HepG2 (cell line): ENCODE measurements around the gene CTSD. TPM values are rescaled to one million over a fixed set of nuclear protein-coding genes. Genes with fewer than 3 reads are reported as not detected.

Experiments used
- ATAC-seq: fragments of 200-7000 bp; cut with Tn5 transposase; 3 replicates; pipeline ENCODE4 v1.9.1; 2020; ENCODE audit warnings: mild to moderate bottlenecking, moderate library complexity
- BruUV-seq: library from RNA; stranded (reverse); fragments of 400-500 nt; replicated peaks from 2 replicates; lab custom pipeline; 2021; lab: Mats Ljungman, UMichigan
- CTCF ChIA-PET: fragments of 300-600 bp; formaldehyde crosslinking; extraction: SDS; loops from one replicate; lab custom pipeline; 2021; ENCODE audit warnings: low total read pairs, inconsistent platforms, low intra/inter-chr PET ratio; lab: Yijun Ruan, JAX
- POLR2A ChIA-PET: fragments of 350-600 bp; sonication (Branson Sonifier 250); formaldehyde crosslinking; loops from one replicate; lab custom pipeline; 2020; ENCODE audit warnings: antibody characterized with exemption, inconsistent platforms; lab: Yijun Ruan, JAX
- DNase-seq: peaks from one replicate; pipeline ENCODE4 v3.0.0-alpha.2; 2015; ENCODE audit warnings: low spot score
- FAIRE-seq: peaks from 3 replicates; lab custom pipeline; 2011; peaks lifted over from hg19 to GRCh38; lab: Jason Lieb, UNC
- H2AFZ ChIP-seq: one replicate; pipeline ENCODE4 v1.6.1; 2011; ENCODE audit warnings: low read length, inconsistent platforms
- H3K27ac ChIP-seq: fragments of 300-600 bp; 3 replicates; pipeline ENCODE4 v1.8.0; 2011; ENCODE audit warnings: mixed run types, mild to moderate bottlenecking, mixed read lengths, low read length, inconsistent platforms; ENCODE audit not compliant: insufficient read depth; ENCODE audit errors: extremely low read length
- H3K27me3 ChIP-seq, 2 experiments: fragments of 200-600 bp in 1 of 2; 2 replicates in 1 of 2; 3 replicates in 1 of 2; pipeline versions ENCODE4 v1.6.0 to v1.8.0; 2011; ENCODE audit warnings: low read length in 2 of 2, mild to moderate bottlenecking in 2 of 2, moderate library complexity in 2 of 2, inconsistent platforms in 1 of 2; ENCODE audit not compliant: insufficient read depth in 2 of 2, control insufficient read depth in 1 of 2
- H3K36me3 ChIP-seq, 2 experiments: fragments of 200-600 bp in 1 of 2; replicated peaks in 1 of 2; 2 replicates in 1 of 2; 3 replicates in 1 of 2; pipeline versions ENCODE4 v1.5.1 to v1.8.0; 2011; ENCODE audit warnings: low read length in 2 of 2, inconsistent platforms in 1 of 2; ENCODE audit not compliant: insufficient read depth in 2 of 2, control insufficient read depth in 1 of 2
- H3K4me1 ChIP-seq: 2 replicates; pipeline ENCODE4 v1.5.1; 2012; ENCODE audit warnings: low read length, inconsistent platforms; ENCODE audit not compliant: insufficient read depth
- H3K4me2 ChIP-seq: 2 replicates; pipeline ENCODE4 v1.6.0; 2011; ENCODE audit warnings: low read depth, low read length, inconsistent platforms
- H3K4me3 ChIP-seq, 3 experiments: fragments of 200-600 bp in 1 of 3; sonication (generic), shearing (Covaris generic) in 1 of 3; replicated peaks in 1 of 3; 2 replicates each; pipeline ENCODE4 v1.5.1; 2011 to 2016; ENCODE audit warnings: low read length in 3 of 3, inconsistent platforms in 2 of 3, low read depth in 2 of 3, mild to moderate bottlenecking in 2 of 3, control low read depth in 1 of 3, mixed read lengths in 1 of 3; ENCODE audit not compliant: insufficient read depth in 1 of 3
- H3K79me2 ChIP-seq: one replicate; pipeline ENCODE4 v1.6.1; 2011; ENCODE audit warnings: low read length, inconsistent platforms; ENCODE audit not compliant: insufficient read depth
- H3K9ac ChIP-seq: 2 replicates; pipeline ENCODE4 v1.6.0; 2011; ENCODE audit warnings: mild to moderate bottlenecking, low read depth, low read length, inconsistent platforms; ENCODE audit not compliant: insufficient read depth
- H3K9me3 ChIP-seq: 2 replicates; pipeline ENCODE4 v1.5.1; 2012; ENCODE audit warnings: mild to moderate bottlenecking, low read length
- H4K20me1 ChIP-seq: 2 replicates; pipeline ENCODE4 v1.6.0; 2011; ENCODE audit warnings: inconsistent platforms, mild to moderate bottlenecking, low read length, moderate library complexity; ENCODE audit not compliant: insufficient read depth
- ATRX ChIP-seq: sonication (generic); formaldehyde crosslinking; IDR thresholded peaks from 2 replicates; pipeline ENCODE4 v1.4.0; 2020; ENCODE audit warnings: missing genetic modification reagents, borderline replicate concordance
- KAT7 ChIP-seq: IDR thresholded peaks from 2 replicates; pipeline ENCODE4 v1.6.1; 2018; ENCODE audit warnings: borderline replicate concordance, missing compliant biosample characterization
- KDM3A ChIP-seq: IDR thresholded peaks from 2 replicates; pipeline ENCODE4 v1.6.1; 2018; ENCODE audit warnings: low read depth, missing compliant biosample characterization
- RCOR2 ChIP-seq: IDR thresholded peaks from 2 replicates; pipeline ENCODE4 v1.6.1; 2016; ENCODE audit warnings: missing biosample characterization, missing genetic modification reagents
- ZBTB42 ChIP-seq: sonication (generic); formaldehyde crosslinking; IDR thresholded peaks from 2 replicates; pipeline ENCODE4 v1.5.0; 2020; ENCODE audit warnings: mild to moderate bottlenecking, missing genetic modification reagents
- ZNF460 ChIP-seq: sonication (generic); formaldehyde crosslinking; IDR thresholded peaks from 2 replicates; pipeline ENCODE4 v1.5.1; 2020; ENCODE audit warnings: missing genetic modification reagents, mild to moderate bottlenecking, borderline replicate concordance
- WGBS: methylation state at CpG from one replicate; pipeline ENCODE4 v1.1.6; 2017; ENCODE audit warnings: low lambda C conversion rate; 5-methylcytosine and 5-hydroxymethylcytosine counted together
- in situ Hi-C: cut with HindIII; loops from 2 replicates; pipeline ENCODE4 v1.10.0; 2017; ENCODE audit warnings: low pct_unique_long_range_greater_than_20kb; ENCODE audit not compliant: extremely low pct_ligation_motif_present
- intact Hi-C: fragments of 100-400 bp; cut with micrococcal nuclease; formaldehyde crosslinking; loops from one replicate; pipeline ENCODE4 v1.10.0; 2022; ENCODE audit not compliant: unreplicated experiment
- polyA plus RNA-seq, 8 experiments: library from polyadenylated mRNA; depleted of rRNA in 3 of 8; stranded (reverse) in 7 of 8; unstranded in 1 of 8; fragments of >200 nt; fragmentation: Illumina TruSeq in 4 of 8; extraction: Trizol in 4 of 8; gene quantifications; 2 replicates each; pipeline versions ENCODE4 v1.2.1 to v1.2.3, GENCODE V29; 2011 to 2016; ENCODE audit warnings: low read depth in 4 of 8, missing spikeins in 1 of 8, mixed read lengths in 1 of 8; ENCODE audit not compliant: insufficient read depth in 1 of 8
- total RNA-seq, 5 experiments: library from RNA; depleted of rRNA; stranded (reverse); fragments of >200 nt; fragmentation: Illumina TruSeq; extraction: Trizol; gene quantifications; 2 replicates each; pipeline ENCODE4 v1.2.3, GENCODE V29; 2016; ENCODE audit warnings: low read depth in 1 of 5
- TF ChIP-seq, protein P1 (sequence below): IDR thresholded peaks from 2 replicates; pipeline ENCODE4 v1.6.1; 2016; ENCODE audit warnings: low read depth
- TF ChIP-seq, protein P2 (sequence below): sonication (generic); formaldehyde crosslinking; IDR thresholded peaks from 2 replicates; pipeline ENCODE4 v1.4.0; 2020; ENCODE audit warnings: missing genetic modification reagents, mild to moderate bottlenecking, borderline replicate concordance
- TF ChIP-seq, protein P3 (sequence below): sonication (generic); formaldehyde crosslinking; IDR thresholded peaks from 2 replicates; pipeline ENCODE4 v1.4.0; 2020; ENCODE audit warnings: missing genetic modification reagents, borderline replicate concordance

Gene CTSD
- total and polyA plus RNA-seq, 2 of the 13 experiments (the other 11 are each of a cell fraction or from before 2014, with no cell fraction given) = 143 to 230 TPM

DNA sequence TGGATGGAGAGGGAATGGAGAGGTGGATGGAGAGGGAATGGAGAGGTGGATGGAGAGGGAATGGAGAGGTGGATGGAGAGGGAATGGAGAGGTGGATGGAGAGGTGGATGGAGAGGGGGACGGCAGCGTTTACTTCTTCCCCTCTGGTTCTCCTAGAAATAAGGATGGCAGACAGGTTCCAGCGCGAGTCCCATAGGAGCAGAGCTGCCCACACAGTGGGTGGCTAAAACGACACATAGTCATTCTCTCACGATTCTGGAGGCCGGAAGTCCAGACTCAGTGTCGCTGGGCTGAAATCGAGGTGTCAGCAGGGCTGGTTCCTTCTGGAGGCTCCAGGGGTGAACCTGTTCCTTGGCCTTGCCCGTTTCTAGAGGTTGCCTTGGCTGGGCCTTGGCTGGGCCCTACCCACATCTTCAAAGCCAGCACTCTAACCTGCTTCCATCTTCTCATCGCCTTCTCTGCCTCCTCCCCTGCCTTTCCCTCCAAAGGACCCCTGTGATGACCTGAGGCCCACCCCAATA lies 12.7 kb upstream of the CTSD start:
- H3K27me3 ChIP-seq = peaks cover 6 to 50% of the 10 kb centered on the region in 2 experiments
- no peak overlapping the region for H3K27ac ChIP-seq
- no peaks in the 10 kb centered on the region for H3K36me3 ChIP-seq
- no peak for FAIRE-seq
- H3K4me3 ChIP-seq = no peak overlapping the region
- no peak overlapping the region for H3K9ac ChIP-seq
- no peak overlapping the region for H3K4me2 ChIP-seq
- peaks cover 14% of the 10 kb centered on the region for H3K4me1 ChIP-seq
- POLR2A ChIA-PET = no interaction called here
- CTCF ChIA-PET = no interaction called here
- no TSS peak for BruUV-seq
- 20% methylated on average over 5 of the region's 11 CpGs for WGBS
- no peaks in the 10 kb centered on the region for H3K79me2 ChIP-seq
- TF ChIP-seq KDM3A (no peak), ZNF460 (no peak), RCOR2 (CRISPR knock-in tag) (no peak), ZBTB42 (CRISPR knock-in tag) (no peak), KAT7 (CRISPR knock-in tag) (no peak), ATRX (no peak)
- TF ChIP-seq, protein P1, sequence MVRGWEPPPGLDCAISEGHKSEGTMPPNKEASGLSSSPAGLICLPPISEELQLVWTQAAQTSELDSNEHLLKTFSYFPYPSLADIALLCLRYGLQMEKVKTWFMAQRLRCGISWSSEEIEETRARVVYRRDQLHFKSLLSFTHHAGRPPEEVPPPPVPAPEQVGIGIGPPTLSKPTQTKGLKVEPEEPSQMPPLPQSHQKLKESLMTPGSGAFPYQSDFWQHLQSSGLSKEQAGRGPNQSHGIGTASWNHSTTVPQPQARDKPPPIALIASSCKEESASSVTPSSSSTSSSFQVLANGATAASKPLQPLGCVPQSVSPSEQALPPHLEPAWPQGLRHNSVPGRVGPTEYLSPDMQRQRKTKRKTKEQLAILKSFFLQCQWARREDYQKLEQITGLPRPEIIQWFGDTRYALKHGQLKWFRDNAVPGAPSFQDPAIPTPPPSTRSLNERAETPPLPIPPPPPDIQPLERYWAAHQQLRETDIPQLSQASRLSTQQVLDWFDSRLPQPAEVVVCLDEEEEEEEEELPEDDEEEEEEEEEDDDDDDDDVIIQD (CRISPR knock-in tag) = no peak
- TF ChIP-seq, protein P2, sequence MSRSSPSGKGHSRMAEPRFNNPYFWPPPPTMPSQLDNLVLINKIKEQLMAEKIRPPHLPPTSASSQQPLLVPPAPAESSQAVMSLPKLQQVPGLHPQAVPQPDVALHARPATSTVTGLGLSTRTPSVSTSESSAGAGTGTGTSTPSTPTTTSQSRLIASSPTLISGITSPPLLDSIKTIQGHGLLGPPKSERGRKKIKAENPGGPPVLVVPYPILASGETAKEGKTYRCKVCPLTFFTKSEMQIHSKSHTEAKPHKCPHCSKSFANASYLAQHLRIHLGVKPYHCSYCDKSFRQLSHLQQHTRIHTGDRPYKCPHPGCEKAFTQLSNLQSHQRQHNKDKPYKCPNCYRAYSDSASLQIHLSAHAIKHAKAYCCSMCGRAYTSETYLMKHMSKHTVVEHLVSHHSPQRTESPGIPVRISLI (CRISPR knock-in tag) = no peak
- TF ChIP-seq, protein P3, sequence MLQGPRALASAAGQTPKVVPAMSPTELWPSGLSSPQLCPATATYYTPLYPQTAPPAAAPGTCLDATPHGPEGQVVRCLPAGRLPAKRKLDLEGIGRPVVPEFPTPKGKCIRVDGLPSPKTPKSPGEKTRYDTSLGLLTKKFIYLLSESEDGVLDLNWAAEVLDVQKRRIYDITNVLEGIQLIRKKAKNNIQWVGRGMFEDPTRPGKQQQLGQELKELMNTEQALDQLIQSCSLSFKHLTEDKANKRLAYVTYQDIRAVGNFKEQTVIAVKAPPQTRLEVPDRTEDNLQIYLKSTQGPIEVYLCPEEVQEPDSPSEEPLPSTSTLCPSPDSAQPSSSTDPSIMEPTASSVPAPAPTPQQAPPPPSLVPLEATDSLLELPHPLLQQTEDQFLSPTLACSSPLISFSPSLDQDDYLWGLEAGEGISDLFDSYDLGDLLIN (CRISPR knock-in tag) = no peak
- in situ Hi-C loops (no loop called here), intact Hi-C loops (no loop called here)
- H3K9me3 ChIP-seq = no peaks in the 10 kb centered on the region
- no peak for ATAC-seq
- H2AFZ ChIP-seq = no peak overlapping the region
- no peak for DNase-seq
- H4K20me1 ChIP-seq = no peaks in the 10 kb centered on the region
